ENCODE results near the gene TFF2.

Gene TFF2

GRCh38 chr21:42302794-42303193 is 48.0 kb downstream of the TFF2 start:
- DNase-seq: no peak

- no peak for DNase-seq
Measured at GRCh38 chr21:42302076-42302650, 48.6 kb downstream of the TFF2 start.

GRCh38 chr21:42301371-42302075 is 49.3 kb downstream of the TFF2 start:
- no peak for DNase-seq

GRCh38 chr21:42300956-42301355 is 49.8 kb downstream of the TFF2 start:
- no peak for DNase-seq

- no peak for DNase-seq
Measured at GRCh38 chr21:42300045-42300583, 50.7 kb downstream of the TFF2 start.

GRCh38 chr21:42299324-42300044 is 51.3 kb downstream of the TFF2 start:
- DNase-seq: peak; percentile 44

GRCh38 chr21:42298657-42299056 is 52.1 kb downstream of the TFF2 start:
- no peak for DNase-seq

GRCh38 chr21:42298237-42298636 is 52.6 kb downstream of the TFF2 start:
- no peak for DNase-seq

- no peak for DNase-seq
Measured at GRCh38 chr21:42297377-42297776, 53.4 kb downstream of the TFF2 start.

- no peak for DNase-seq
Measured at GRCh38 chr21:42296501-42296900, 54.3 kb downstream of the TFF2 start.

All from stimulated activated CD4-positive, alpha-beta T cell treated with anti-CD3 and anti-CD28 coated beads, Interleukin-15, amount 100 ng/mL, for 24 hours (primary cell).